C4-2B (cell line): ENCODE measurements around the gene ERGIC1.

Experiments
- H3K27ac ChIP-seq: fragments of 450-650 bp; 2 replicates; pipeline ENCODE4 v1.5.1; 2017
- ZFX ChIP-seq: fragments of 450-650 bp; IDR thresholded peaks from 2 replicates; pipeline ENCODE4 v1.6.1; 2017
- TF ChIP-seq, protein P1 (sequence below): fragments of 450-650 bp; conservative IDR thresholded peaks from 2 replicates; pipeline ENCODE4 v1.5.1; 2017; ENCODE audit warnings: mild to moderate bottlenecking

Gene ERGIC1

DNA sequence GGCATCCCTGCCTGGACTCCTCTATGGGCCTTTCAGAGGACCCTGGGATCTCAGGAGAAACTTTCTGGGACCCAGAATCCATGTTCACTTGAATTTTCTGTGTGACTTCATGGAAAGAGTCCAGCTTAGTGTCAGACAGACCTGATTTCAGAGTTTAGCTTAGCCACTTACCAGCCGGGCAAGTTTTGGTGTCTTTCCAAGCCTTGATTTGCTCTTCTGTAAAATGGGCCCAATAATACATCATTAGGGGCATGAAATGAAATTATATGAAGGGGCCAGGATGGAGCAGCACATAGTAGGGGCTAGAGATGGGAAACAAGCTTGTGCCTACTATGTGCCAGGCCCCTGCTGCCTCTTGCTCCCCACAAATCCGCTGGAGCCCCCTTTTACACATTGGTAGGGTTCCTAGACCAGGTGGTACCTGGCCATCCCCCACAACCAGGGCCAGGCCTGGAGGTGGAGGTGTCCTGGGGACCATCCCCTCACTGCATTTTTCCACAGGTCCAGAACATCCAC, 92.0 kb downstream of the ERGIC1 start:
- no peak for TF ChIP-seq ZFX
- TF ChIP-seq, protein P1, sequence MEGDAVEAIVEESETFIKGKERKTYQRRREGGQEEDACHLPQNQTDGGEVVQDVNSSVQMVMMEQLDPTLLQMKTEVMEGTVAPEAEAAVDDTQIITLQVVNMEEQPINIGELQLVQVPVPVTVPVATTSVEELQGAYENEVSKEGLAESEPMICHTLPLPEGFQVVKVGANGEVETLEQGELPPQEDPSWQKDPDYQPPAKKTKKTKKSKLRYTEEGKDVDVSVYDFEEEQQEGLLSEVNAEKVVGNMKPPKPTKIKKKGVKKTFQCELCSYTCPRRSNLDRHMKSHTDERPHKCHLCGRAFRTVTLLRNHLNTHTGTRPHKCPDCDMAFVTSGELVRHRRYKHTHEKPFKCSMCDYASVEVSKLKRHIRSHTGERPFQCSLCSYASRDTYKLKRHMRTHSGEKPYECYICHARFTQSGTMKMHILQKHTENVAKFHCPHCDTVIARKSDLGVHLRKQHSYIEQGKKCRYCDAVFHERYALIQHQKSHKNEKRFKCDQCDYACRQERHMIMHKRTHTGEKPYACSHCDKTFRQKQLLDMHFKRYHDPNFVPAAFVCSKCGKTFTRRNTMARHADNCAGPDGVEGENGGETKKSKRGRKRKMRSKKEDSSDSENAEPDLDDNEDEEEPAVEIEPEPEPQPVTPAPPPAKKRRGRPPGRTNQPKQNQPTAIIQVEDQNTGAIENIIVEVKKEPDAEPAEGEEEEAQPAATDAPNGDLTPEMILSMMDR = no peak
- H3K27ac ChIP-seq = no peak overlapping the region

DNA sequence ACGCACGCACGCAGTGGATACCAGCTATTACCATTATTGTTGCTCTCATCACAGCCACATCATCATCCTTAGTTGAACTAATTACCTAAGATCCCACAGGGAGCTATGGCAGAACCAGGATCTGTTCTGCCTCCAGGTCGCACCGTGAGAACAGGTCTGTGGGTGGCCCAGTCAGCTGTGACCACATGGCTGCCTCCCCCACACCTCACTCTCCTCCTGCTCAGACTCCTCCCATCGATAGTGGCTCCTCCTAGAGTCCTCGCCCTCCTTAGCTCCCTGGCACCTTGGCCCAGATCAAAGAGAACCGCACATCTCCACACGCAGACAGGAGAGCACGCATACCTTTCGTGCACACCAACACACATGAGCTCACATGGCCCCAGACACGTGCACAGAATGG, 92.7 kb downstream of the ERGIC1 start:
- no peak overlapping the region for H3K27ac ChIP-seq
- TF ChIP-seq, protein P1 = no peak

DNA sequence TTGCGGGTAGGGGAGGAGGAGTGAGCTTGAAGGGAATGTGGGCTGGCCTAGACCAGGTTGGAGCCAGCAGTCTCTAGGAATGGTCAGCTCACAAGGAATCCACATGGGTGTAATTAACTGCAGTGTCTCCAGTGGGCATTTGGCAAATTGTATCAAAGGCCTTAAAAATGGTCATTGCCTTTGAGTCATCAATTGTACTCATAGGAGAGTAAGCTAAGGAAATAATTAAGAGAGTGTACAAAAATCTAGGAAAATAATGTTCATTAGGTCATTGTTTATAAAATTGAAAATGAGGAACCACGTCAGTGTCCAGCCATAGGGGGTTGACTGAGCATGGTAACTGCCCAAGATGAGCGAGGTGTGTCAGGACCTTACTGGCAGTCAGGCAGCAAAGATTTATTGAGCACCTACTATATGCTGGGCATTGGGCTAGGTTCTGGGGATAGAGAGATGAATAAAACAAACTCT, 95.4 kb downstream of the ERGIC1 start:
- H3K27ac ChIP-seq = no peak overlapping the region
- TF ChIP-seq, protein P1 = no peak
- no peak for TF ChIP-seq ZFX

DNA sequence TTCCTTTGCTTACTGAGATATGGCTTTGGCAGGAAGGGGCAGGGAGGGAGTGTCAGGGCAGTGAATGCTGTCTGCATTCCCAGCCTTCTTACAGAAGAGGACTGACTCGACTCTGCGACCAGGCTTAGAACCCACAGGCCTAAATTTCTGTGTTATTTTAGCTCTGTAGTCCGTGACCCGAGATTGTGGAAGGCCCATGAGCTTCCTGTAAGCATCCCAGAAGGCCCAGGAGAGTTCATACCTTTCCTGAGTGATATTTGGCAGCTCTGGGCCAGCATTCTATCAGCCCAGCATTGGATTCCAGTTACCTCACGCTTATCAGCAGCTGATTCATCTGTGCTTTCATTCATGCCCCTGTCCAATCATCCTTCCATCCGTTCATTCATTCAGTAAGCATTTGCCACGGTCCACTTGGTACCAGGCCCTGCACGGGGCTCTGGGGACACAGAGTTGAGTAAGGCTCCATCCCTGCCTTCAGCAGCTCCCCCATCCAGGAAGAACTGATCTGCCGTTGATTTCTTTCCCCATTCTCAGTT, 97.0 kb downstream of the ERGIC1 start:
- TF ChIP-seq ZFX = no peak
- TF ChIP-seq, protein P1 = no peak
- H3K27ac ChIP-seq = no peak overlapping the region

DNA sequence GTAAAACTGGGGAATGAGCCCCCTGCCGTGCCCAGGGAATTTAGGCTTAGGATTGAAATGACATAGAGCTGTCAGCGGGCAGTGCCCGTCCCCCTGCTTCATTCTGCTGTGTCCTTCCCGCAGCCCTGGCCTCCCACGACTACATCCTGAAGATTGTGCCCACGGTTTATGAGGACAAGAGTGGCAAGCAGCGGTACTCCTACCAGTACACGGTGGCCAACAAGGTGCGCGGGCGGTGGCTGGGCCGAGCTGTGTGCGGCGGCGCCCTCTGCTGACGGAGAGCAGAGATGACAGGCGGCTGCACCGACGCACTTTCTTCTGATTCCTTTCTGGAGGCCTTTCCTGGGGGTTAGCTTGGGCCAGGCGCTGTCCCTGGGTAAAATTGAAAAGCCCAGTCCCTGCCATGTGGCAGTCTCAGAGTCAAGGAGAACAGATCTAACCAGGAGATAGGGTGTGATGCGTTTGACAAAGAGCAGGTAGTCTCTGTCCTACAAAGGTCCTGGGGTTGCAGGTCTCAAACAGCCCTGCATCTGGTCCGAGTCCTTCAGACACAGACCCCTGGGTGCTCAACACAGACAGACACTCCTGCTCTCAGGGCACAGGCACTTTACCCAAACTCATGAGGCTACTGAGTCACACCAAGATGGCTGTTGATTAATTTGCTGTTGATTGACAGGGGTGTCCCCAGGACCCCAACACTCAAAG, 98.4 kb downstream of the ERGIC1 start:
- TF ChIP-seq, protein P1 = peak; percentile 96
- no peak for TF ChIP-seq ZFX
- H3K27ac ChIP-seq = no peak overlapping the region

DNA sequence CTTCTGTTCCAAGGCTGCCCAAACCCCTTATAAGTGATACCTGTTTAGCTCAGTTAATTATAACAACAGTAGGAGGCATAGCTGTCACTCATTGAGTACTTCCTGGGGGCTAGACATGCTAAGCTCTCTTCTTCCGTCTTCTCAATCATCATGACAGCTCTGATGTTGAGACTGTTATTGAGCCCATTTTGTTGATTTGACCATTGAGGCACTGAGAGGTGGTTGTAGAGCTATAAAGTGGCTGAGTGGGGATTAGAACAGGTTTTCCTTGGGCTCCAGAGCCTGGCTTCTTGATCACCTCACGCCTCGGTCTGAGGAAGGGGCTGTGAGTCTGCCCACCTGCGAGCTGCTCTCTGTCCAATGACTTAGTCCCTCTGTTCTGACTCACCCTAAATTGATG, 99.2 kb downstream of the ERGIC1 start:
- TF ChIP-seq, protein P1 = no peak
- no peak overlapping the region for H3K27ac ChIP-seq

DNA sequence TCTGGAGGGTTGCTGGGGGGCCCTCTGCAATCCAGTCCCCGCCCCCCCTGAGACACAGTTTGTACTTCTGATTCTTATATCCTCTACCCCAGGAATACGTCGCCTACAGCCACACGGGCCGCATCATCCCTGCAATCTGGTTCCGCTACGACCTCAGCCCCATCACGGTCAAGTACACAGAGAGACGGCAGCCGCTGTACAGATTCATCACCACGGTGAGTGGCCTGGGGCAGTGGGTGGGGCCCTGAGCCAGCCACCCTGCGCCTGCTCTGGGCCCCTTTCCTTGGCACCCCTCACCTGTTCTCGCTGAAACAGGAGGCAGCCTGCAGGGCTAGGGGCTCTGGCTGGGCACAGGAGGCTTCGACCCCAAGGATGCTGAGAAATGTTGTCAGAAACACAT, 101.0 kb downstream of the ERGIC1 start:
- no peak overlapping the region for H3K27ac ChIP-seq
- TF ChIP-seq, protein P1 = no peak
- TF ChIP-seq ZFX = no peak
